GM21526 (cell line): ENCODE measurements around the gene FOXL3.
"Not testable (repeated sequence)": the region's sequence is repeated elsewhere in the genome, so short reads cannot be mapped to it uniquely, and the experiment has no call there.

Experiments used
- ATAC-seq: cut with Tn5 transposase; IDR thresholded peaks from one replicate; pipeline ENCODE4 v1.9.1; 2021; ENCODE audit warnings: moderate library complexity; ENCODE audit not compliant: unreplicated experiment, low FRiP score

Gene FOXL3

DNA sequence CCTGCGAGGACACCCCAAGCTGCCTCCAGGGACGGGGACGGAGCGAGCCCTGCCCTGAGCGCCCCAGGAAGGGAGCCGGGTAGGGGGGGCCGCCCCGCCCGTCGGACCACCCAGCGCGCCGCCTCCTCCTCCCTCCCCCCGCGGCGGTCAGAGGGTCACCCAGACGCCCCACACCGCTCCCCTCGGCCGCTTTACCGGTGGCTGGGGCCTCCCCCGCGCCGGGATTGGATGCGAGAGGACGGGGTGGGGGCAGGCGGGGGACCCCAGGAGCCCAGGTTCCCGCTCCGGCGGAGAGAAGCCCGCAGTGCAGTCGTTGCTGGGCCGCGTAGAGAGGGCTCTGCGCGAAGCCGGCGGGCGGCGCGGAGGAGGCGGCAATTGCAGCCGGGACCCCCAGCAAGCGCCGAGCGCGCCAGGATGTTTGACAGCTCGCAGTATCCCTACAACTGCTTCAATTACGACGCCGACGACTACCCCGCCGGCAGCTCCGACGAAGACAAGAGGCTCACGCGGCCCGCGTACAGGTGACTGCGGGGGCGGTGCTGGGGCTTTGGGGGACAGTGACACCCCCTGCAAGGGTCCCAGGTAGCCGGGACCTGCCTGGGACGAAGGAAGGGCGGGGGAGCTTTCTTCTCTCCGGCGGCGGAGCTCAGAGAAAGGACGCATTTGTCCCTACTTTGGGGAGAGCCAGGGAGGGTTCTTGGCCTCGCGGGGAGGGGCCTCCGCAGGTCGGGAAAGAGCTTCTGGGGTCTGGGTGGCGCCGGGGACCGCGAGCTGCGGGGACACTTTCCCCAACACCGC lies at the start of gene FOXL3:
Gene FOXL3 (plus strand): TSS at position 415 of the 798 bp plus-strand sequence. CDS start 0 bp downstream, at position 415.
- no peak for ATAC-seq

DNA sequence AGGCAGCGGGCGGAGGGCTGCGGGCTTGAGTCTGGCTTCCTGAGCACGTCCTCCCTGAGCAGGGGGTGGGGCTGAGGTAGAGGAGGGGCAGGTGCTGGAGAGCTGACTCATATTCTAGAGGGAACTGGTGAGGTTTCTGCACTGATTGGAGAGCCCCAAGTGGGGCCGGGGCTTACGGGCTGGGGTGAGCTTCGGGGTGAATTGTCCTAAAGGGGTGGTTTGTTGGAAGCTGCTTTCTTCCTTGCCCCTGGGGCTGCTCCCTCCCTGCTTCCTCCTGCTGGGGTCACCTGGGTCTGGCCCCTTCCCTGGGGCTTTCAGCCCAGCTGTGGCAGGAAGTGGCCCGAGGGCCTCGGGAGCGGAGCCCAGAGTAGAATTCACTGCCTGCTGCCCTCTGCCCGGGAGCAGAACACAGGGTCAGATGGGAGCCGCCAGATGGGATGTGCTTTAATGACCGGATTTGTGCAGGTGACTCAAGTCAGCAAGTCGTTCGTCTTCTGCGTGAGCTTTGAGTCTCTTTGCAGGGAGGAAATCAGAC lies 49.0 kb upstream of the FOXL3 start:
- no peak for ATAC-seq

GRCh38 chr7:241513-241912 lies 48.5 kb upstream of the FOXL3 start:
- ATAC-seq = no peak

- ATAC-seq = not testable (repeated sequence)
Measured at GRCh38 chr7:242826-243579, 47.0 kb upstream of the FOXL3 start.

DNA sequence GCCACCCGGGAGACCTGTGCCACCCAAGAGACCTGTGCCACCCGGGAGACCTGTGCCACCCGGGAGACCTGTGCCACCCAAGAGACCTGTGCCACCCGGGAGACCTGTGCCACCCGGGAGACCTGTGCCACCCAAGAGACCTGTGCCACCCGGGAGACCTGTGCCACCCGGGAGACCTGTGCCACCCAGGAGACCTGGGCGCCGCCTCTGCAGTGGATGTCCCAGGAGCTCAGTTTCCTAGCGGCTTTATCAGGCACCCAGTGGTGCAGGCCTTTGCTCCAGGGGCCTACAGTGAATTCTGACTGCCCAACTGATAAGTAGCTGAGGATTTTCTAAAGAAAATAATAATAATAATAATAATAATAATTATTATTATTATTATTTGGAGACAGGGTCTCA lies 46.4 kb upstream of the FOXL3 start:
- ATAC-seq = not testable (repeated sequence)

DNA sequence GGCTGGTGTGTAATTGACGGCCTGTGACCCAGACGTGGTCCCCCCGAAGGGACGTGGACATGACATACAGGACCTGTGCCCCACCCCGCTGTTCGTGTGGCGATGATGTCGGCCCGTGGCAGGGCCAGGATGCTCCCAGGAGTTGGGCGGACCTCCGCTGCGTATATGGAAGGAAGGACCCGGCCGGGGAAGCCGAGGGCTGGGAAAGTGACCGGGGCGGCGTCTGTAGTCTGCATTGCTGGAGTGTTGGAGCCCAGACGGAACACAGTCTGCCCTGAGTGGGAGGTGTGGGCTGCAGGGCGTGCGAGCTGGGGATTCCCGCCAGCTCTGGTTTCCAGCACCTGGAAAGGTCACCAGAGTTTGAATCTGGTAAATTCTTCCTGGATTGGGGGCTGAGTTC lies 45.0 kb upstream of the FOXL3 start:
- no peak for ATAC-seq

GRCh38 chr7:245574-246295 lies 44.2 kb upstream of the FOXL3 start:
- ATAC-seq = no peak

DNA sequence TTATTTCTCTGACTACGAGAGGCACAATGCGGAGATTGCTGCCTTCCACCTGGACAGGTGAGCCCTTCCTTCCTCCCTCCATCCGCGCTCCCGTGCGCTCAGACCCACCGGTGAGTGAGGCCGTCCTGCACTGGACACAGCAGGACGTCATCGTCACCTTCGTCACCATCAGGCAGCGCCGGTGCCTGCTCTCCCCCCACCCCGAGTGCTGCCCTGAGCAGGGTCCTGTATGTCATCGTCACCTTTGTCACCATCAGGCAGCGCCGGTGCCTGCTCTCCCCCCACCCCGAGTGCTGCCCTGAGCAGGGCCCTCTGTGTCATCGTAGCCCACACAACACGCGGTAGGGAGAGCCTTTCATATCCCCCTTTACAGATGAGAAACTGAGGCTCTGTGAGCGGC lies 43.5 kb upstream of the FOXL3 start:
- no peak for ATAC-seq

- ATAC-seq = no peak
Measured at GRCh38 chr7:247181-247580, 42.8 kb upstream of the FOXL3 start.

- ATAC-seq = no peak
Measured at GRCh38 chr7:247636-248035, 42.3 kb upstream of the FOXL3 start.

- no peak for ATAC-seq
Measured at GRCh38 chr7:248732-249435, 41.1 kb upstream of the FOXL3 start.

DNA sequence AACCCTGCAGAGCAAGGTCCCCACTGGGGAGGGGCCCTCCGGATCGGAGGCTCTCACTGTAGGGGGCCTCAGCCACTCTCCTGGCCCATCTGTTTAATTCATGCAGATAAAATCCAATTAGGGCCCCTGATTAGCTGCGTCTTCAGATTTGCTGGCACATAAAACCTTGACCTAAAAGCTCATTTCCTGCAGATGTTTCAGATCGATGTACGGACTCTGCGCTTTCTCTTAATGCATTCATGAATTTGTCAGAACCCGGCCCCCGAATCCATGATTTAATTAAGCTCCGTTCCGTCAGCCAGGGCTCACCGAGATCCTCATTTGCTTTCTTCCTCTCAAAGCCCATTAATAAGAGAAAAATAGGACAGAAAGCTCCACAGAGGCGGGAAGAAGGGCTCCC lies 40.0 kb upstream of the FOXL3 start:
- ATAC-seq = no peak

DNA sequence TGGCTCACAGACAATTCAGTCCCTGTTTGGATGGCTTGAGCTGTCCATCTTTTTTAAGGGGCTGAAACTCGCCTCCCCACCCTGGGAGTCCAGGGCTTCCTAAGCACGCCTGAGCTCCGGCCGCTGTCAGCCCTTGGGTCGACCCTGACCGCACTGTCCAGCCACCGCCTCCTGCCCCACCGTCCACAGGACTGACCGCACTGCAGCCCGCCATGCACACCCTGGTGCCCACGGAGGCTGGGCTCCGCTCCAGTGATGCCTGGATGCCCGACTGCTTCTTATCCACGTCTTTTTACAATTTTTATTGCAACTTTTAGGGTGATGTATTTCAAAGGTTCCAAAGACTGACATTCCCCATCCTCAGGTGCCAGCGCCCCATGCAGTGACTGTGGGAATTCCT lies 39.4 kb upstream of the FOXL3 start:
- ATAC-seq = no peak

DNA sequence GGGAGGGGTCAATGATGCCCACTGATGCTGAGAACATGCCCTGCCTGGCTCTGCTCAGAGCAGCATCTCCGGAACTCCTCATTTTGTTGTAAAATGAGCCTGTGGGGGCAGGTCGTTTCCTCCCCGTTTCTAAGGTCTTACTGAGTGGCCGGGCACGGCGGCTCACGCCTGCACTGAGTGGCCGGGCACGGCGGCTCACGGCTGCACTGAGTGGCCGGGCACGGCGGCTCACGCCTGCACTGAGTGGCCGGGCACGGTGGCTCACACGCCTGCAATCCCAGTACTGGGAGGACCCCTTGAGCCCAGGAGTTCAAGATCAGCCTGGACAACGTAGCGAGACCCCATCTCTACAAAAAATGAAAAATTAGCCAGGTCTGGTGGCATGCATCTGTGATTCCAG lies 39.0 kb upstream of the FOXL3 start:
- no peak for ATAC-seq

GRCh38 chr7:251446-252175 lies 38.4 kb upstream of the FOXL3 start:
- ATAC-seq = no peak

DNA sequence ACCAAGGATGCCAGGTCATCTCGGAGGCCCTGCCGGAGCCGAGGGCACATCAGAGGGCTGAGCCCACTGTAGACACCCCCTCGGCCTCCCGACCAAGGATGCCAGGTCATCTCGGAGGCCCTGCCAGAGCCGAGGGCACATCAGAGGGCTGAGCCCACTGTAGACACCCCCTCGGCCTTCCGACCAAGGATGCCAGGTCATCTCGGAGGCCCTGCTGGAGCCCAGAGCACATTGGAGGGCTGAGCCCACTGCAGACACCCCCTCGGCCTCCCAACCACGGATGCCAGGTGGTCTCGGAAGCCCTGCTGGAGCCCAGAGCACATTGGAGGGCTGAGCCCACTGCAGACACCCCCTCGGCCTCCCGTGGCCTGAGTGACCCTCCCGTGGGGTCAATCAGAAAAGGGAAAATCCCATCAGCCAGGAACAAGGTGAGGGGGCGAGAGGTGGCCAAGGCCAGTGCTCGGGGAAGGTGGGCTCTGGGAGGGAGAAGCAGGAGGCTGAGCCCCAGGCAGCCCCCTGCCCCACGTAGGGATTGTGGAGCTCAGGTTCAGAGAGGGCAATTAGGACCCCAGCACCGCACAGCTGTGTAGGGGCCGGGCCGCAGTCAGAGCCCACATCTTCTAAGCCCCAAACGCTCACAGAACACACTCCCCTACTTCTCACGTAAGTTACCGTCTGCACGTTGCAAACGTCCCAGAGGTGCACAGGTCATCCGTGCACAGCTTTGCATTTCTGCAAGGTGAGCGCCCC lies 37.6 kb upstream of the FOXL3 start:
- no peak for ATAC-seq

GRCh38 chr7:252981-253380 lies 37.0 kb upstream of the FOXL3 start:
- no peak for ATAC-seq

GRCh38 chr7:253581-254336 lies 36.2 kb upstream of the FOXL3 start:
- ATAC-seq = no peak
